OCI-LY1 (cell line): ENCODE results near the gene PLOD2.

ENCODE experiments used
- H2AFZ ChIP-seq: fragments of 200-600 bp; sonication (generic), shearing (Covaris generic); 2 replicates; pipeline ENCODE4 v1.6.0; 2014; ENCODE audit warnings: antibody characterized with exemption, mild to moderate bottlenecking, low read length
- H3F3A ChIP-seq: fragments of 200-600 bp; sonication (generic), shearing (Covaris generic); 2 replicates; pipeline ENCODE4 v1.6.0; 2014; ENCODE audit warnings: mild to moderate bottlenecking, antibody characterized with exemption, low read length, moderate library complexity; ENCODE audit not compliant: insufficient read depth
- H3K27ac ChIP-seq: fragments of 200-600 bp; sonication (generic); 2 replicates; pipeline ENCODE4 v1.5.1; 2014; ENCODE audit warnings: low read length, mixed run types, mild to moderate bottlenecking, low read depth; ENCODE audit not compliant: poor library complexity, severe bottlenecking
- H3K27me3 ChIP-seq: fragments of 200-600 bp; sonication (generic); 2 replicates; pipeline ENCODE4 v1.6.0; 2014; ENCODE audit warnings: antibody characterized with exemption, mild to moderate bottlenecking, low read length, moderate library complexity; ENCODE audit not compliant: insufficient read depth
- H3K36me3 ChIP-seq: fragments of 200-600 bp; sonication (generic); 2 replicates; pipeline ENCODE4 v1.6.1; 2014; ENCODE audit warnings: mild to moderate bottlenecking, antibody characterized with exemption, low read length, moderate library complexity, mixed read lengths; ENCODE audit not compliant: insufficient read depth
- H3K4me1 ChIP-seq: fragments of 200-600 bp; sonication (generic); 2 replicates; pipeline ENCODE4 v1.5.1; 2014; ENCODE audit warnings: mild to moderate bottlenecking, low read length, moderate library complexity; ENCODE audit not compliant: insufficient read depth, severe bottlenecking
- H3K4me2 ChIP-seq: fragments of 200-600 bp; sonication (generic), shearing (Covaris generic); 2 replicates; pipeline ENCODE4 v1.6.1; 2014; ENCODE audit warnings: low read length
- H3K4me3 ChIP-seq: fragments of 200-600 bp; sonication (generic); 2 replicates; pipeline ENCODE4 v1.5.1; 2014; ENCODE audit warnings: low read length, low read depth, mild to moderate bottlenecking, mixed read lengths; ENCODE audit not compliant: poor library complexity, severe bottlenecking
- H3K79me2 ChIP-seq: fragments of 200-600 bp; shearing (Covaris generic); 2 replicates; pipeline ENCODE4 v1.6.1; 2016; ENCODE audit warnings: mixed run types, low read length, mixed read lengths; ENCODE audit not compliant: insufficient read depth
- H3K9ac ChIP-seq: fragments of 200-600 bp; sonication (generic), shearing (Covaris generic); 2 replicates; pipeline ENCODE4 v1.6.1; 2014; ENCODE audit warnings: mild to moderate bottlenecking, low read length, mixed read lengths
- H3K9me2 ChIP-seq: fragments of 200-600 bp; sonication (generic), shearing (Covaris generic); 2 replicates; pipeline ENCODE4 v1.6.1; 2014; ENCODE audit warnings: low read depth, mild to moderate bottlenecking, low read length, mixed read lengths
- H3K9me3 ChIP-seq: fragments of 200-600 bp; shearing (Covaris generic); 2 replicates; pipeline ENCODE4 v1.6.1; 2014; ENCODE audit warnings: low read length, mixed read lengths
- H4K20me1 ChIP-seq: fragments of 200-600 bp; sonication (generic), shearing (Covaris generic); 2 replicates; pipeline ENCODE4 v1.6.0; 2016; ENCODE audit warnings: mild to moderate bottlenecking, low read length; ENCODE audit not compliant: insufficient read depth
- CTCF ChIP-seq: fragments of 200-600 bp; sonication (generic), shearing (Covaris generic); IDR thresholded peaks from 2 replicates; pipeline ENCODE4 v1.5.1; 2017; ENCODE audit warnings: mild to moderate bottlenecking, antibody characterized with exemption, low read length, moderate library complexity, mixed read lengths
- EZH2 ChIP-seq: fragments of 200-600 bp; sonication (generic), shearing (Covaris generic); IDR thresholded peaks from 2 replicates; pipeline ENCODE4 v1.8.0; 2017; ENCODE audit warnings: borderline replicate concordance, mixed run types, mild to moderate bottlenecking, antibody characterized with exemption, low read length, moderate library complexity, mixed read lengths

PLOD2 gene

GRCh38 chr3:146160964-146161662 lies at the start of gene PLOD2:
Gene PLOD2, minus strand, starts transcription at chr3:146161184. Its CDS starts 195 bp downstream, at chr3:146160989.
- Histone ChIP-seq H3K4me3 (no peak within 1 kb of the TSS), H3K4me1 (no peaks in the 10 kb centered on the region), H3K79me2 (no peaks in the 10 kb centered on the region), H3F3A (no peaks in the 10 kb centered on the region), H3K27ac (no peak within 1 kb of the TSS), H3K9ac (no peak within 1 kb of the TSS), H3K9me2 (no peaks in the 10 kb centered on the region), H3K9me3 (no peaks in the 10 kb centered on the region), H3K4me2 (no peak within 1 kb of the TSS), H2AFZ (no peak within 1 kb of the TSS), H3K27me3 (no peaks in the 10 kb centered on the region), H3K36me3 (no peaks in the 10 kb centered on the region), H4K20me1 (no peaks in the 10 kb centered on the region)
- no peak for TF ChIP-seq EZH2
- no peak for TF ChIP-seq CTCF

DNA sequence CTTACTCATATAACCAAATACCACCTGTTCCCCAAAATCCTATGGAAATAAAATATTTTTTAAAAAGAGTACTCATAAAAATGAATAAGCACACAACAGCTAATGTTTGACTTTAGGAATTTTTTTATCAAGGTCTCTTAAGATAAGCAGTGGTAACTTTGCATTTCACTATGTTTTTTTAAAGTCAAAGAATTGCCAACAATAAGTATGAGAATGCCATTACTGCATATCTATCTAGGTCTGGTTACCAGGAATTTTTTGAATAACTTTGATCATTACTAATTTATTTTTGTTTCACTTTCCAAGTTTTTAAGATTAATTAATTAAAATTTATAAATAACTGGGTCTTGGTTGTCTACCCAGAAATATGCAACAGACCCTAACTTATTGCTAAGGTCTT lies 48.4 kb upstream of the PLOD2 start:
- Histone ChIP-seq H3K27ac (no peak overlapping the region), H3K27me3 (no peaks in the 10 kb centered on the region), H3K79me2 (no peaks in the 10 kb centered on the region), H3F3A (no peaks in the 10 kb centered on the region), H3K9me3 (no peaks in the 10 kb centered on the region), H3K4me2 (no peak overlapping the region), H2AFZ (no peak overlapping the region), H3K9ac (no peak overlapping the region), H3K4me3 (no peak overlapping the region), H3K4me1 (no peaks in the 10 kb centered on the region), H3K36me3 (no peaks in the 10 kb centered on the region), H4K20me1 (no peaks in the 10 kb centered on the region), H3K9me2 (no peaks in the 10 kb centered on the region)
- no peak for TF ChIP-seq CTCF
- no peak for TF ChIP-seq EZH2

GRCh38 chr3:146203776-146204175 lies 42.8 kb upstream of the PLOD2 start:
- Histone ChIP-seq H3K4me2 (no peak overlapping the region), H3K4me1 (no peaks in the 10 kb centered on the region), H2AFZ (no peak overlapping the region), H3F3A (no peaks in the 10 kb centered on the region), H3K36me3 (no peaks in the 10 kb centered on the region), H3K4me3 (no peak overlapping the region), H3K79me2 (no peaks in the 10 kb centered on the region), H3K27ac (no peak overlapping the region), H3K9me3 (no peaks in the 10 kb centered on the region), H3K27me3 (no peaks in the 10 kb centered on the region), H3K9ac (no peak overlapping the region), H3K9me2 (no peaks in the 10 kb centered on the region), H4K20me1 (no peaks in the 10 kb centered on the region)
- TF ChIP-seq EZH2: no peak
- no peak for TF ChIP-seq CTCF
